Right hindlimb (tissue), 1 donor: ENCODE results near the gene ARMC8.
"Not testable (repeated sequence)": the region's sequence is repeated elsewhere in the genome, so short reads cannot be mapped to it uniquely, and the experiment has no call there.

Experiments used
- DNase-seq: peaks from one replicate; pipeline ENCODE4 v3.0.0-alpha.2; 2018

The ARMC8 gene, protein sequence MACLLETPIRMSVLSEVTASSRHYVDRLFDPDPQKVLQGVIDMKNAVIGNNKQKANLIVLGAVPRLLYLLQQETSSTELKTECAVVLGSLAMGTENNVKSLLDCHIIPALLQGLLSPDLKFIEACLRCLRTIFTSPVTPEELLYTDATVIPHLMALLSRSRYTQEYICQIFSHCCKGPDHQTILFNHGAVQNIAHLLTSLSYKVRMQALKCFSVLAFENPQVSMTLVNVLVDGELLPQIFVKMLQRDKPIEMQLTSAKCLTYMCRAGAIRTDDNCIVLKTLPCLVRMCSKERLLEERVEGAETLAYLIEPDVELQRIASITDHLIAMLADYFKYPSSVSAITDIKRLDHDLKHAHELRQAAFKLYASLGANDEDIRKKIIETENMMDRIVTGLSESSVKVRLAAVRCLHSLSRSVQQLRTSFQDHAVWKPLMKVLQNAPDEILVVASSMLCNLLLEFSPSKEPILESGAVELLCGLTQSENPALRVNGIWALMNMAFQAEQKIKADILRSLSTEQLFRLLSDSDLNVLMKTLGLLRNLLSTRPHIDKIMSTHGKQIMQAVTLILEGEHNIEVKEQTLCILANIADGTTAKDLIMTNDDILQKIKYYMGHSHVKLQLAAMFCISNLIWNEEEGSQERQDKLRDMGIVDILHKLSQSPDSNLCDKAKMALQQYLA

DNA sequence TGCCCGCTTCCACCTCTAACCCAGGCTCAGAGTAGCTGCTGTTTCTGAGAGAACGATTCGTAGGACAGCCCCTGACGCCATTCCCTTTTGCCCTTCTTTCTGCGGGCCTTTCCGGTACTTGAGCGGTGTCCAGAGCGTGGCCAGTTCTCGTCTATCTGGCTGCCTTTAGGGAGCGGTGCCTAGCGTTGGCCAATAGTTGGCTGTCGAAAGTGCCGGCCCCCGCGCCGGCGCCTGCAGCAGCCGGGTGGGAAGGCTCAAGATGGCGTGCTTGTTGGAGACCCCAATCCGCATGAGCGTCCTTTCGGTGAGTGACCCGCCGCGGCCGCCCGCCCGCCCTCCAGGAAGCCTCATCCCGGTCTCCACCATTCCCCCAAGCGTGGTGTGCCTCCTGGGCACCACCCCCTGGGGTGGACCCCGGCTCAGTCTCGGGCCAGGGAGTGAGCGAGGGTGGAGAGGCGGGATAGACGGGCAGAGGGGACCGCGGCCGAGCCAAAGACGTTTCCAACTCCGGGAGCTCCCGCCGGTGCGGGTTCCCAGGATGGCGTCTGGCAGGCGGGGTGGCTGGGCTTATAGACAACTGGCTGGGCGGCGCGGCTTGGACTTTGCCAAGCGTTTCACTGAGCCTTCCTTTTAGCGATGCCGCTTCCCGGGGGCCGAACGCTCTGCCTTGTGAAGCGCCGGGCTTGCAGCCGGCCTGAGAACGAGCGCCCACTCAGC, at the start of gene ARMC8:
Gene ARMC8 (plus strand): TSS at position 6 of the 717 bp plus-strand sequence. CDS start 254 bp downstream, at position 260.
- DNase-seq = peak; percentile 76

DNA sequence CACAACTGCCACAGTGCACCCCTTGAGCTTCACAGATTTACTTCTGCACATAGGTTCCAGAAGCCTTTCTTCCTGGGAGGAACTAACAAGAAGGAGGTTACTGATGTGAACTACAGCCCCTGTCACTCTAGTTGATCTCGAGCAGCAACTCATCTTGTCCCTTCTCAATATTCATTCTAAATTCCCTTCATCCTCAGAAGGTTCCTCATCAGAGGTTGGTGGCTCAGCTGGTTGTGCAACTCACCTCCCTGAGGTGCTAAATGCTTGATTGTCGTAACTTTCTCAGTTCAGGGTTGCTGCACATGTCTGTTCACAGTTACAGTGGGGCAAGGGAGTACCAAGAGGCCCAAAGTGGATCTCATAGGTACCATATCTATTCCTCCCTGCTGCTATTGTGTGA, 49.2 kb upstream of the ARMC8 start:
- no peak for DNase-seq

DNA sequence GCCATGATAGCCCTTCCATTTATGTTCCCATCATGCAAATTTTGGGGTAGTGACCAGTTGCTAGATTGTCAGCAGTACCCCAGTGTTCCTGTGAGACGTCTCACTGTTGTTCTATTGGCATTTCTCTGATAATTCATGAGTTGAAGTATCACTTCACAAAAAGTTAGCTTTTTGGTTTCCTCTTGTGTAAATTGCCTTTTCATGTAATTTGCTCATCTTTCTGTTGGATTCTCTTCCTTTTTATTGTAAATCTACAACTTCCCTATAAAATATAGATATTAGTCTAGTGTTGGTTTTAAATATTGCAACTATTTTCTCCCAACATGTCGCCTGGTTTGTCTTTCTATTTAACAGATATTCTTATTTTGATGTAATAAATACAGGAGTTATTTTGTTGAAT, 47.4 kb upstream of the ARMC8 start:
- DNase-seq = no peak

DNA sequence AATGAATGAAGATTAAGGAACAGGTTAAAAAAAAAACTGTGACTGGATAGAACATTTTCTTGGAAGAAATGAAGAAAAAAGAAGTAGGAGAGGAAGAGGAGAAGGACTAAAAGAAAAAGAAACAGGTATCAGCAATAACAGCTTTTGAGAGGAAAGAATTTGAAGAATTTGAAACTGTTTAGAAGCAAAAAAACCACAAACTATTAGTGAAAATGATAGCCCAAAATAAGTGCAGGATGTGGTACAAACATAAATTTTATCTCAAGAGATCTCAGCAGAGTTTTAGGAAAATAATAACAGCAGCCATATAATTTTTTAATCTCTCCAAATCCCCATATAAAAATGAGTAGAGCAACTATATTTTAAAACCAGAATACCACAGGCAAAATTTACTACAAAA, 46.2 kb upstream of the ARMC8 start:
- no peak for DNase-seq

DNA sequence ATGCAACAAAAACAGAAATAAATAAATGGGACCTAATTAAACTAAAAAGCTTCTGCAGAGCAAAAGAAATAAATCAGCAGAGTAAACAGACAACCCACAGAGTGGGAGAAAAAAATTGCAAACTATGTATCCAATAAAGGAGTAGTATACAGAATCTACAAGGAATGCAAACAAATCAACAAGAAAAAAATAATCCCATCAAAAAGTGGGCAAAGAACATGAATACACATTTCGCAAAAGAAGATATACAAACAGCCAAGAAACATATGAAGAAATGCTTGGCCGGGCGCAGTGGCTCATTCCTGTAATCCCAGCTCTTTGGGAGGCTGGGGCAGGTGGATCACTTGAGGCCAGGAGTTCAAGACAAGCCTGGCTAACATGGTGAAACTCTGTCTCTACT, 44.9 kb upstream of the ARMC8 start:
- DNase-seq = not testable (repeated sequence)

DNA sequence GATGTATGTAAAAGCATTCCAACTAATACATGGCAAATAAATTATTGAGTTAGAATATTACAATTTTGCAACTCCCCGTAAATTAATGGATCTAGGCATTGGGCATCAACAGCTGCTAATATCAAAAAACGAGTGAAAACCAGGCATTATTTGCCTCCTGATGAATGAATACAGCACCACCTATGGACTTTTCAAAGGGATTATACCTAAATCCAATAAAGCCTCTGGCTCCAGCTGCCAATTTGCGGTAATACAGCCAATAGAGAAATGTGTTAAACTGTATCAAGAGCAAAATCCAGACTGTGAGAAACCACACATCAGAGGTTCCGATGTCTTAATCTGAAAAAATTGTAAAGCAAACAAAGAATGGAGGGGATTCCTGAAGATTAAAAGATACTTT, 38.6 kb upstream of the ARMC8 start:
- no peak for DNase-seq

DNA sequence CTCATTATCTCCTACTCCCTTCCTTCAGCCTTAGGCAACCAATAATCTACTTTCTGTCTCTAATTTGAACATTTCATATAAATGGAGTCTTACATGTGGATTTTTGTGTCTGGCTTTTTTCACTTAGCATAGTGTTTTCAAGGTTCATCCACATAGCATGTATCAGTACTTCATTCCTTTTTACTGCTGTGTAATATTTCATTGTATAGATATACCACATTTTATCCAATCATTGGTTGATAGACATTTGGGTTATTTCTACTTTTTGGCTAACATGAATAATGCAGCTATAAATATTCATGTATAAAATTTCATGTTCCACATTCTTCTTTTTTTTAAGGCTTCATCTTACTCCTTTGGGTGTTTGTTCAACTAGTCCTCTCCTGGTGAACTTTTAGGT, 32.6 kb upstream of the ARMC8 start:
- DNase-seq = no peak

DNA sequence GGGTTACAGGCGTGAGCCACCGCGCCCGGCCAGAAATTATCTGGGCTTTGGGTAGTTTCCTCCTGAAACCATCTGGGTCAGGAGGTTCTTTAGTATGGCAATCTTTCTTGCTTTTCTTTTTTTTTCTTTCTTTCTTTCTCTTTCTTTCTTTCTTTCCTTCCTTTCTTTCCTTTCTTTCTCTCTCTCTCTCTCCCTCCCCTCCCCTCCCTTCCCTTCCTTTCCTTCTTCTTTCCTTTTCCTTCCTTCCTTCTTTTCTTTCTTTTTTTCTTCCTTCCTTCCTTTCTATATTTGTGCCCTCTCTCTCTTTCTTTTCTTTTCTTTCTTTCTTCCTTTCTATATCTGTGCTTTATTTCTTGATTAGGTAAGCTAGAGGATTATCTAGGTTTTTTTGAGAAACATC, 29.4 kb upstream of the ARMC8 start:
- DNase-seq = no peak

DNA sequence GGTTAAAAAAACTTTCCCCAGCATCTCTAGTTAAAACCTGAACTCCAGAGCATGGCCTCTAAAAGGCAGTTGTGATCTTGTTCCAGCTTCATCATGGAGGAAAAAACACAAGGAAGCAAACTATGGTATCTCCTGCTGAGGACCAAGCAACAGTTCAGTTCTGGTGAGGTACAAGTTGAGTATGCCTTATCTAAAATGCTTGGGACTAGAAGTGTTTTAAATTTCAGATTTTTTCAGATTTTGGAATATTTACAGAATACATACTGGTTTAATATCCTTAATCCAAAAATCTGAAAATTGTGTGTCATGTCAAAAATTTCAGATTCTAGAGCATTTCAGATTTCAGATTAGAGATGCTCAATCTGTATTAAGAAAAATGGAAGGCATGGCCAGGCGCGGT, 22.0 kb upstream of the ARMC8 start:
- no peak for DNase-seq

DNA sequence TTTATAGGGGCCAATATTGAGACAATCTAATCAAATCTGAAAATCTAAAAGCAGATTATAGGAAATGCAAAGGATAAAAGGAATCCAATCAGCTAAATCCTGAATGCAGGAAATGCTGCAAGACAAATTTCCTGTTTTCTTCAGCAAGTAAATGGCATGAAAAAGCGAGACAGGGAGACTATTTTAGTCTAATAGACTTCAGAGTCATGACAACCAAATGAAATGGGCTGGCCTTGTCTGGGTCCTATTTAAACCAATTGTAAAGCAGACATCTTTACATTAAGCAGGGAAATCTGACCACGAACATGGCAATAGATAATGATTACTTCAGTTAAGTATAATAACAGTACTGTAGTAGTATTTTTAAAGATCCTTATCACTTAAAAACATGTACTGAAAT, 14.5 kb upstream of the ARMC8 start:
- DNase-seq = no peak

DNA sequence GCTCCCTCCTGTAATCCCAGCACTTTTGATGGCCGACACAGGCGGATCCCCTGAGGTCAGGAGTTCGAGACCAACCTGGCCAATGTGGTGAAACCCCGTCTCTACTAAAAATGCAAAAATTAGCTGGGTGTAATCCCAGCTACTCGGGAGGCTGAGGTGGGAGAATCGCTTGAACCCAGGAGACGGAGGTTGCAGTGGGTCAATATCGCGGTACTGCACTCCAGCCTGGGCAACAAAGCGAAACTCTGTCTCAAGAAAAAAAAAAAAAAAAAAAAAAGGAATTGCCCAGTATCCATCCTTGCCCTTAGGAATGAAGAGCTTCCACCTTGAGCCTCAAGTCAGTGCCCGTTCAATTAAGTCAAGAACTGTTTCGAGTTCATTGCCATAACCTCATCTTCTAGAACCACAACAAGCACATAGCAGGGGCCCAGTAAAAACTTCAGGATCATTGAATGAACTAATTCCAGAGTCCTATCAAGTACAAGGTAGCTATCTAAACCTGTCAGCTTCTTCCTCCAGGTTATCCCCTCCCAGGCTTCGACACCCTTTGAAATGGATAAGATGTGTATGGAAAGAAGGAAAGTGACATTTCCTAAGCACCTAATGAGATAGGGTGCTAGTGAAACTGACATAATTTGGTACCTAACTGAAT, 13.2 kb upstream of the ARMC8 start:
- no peak for DNase-seq

DNA sequence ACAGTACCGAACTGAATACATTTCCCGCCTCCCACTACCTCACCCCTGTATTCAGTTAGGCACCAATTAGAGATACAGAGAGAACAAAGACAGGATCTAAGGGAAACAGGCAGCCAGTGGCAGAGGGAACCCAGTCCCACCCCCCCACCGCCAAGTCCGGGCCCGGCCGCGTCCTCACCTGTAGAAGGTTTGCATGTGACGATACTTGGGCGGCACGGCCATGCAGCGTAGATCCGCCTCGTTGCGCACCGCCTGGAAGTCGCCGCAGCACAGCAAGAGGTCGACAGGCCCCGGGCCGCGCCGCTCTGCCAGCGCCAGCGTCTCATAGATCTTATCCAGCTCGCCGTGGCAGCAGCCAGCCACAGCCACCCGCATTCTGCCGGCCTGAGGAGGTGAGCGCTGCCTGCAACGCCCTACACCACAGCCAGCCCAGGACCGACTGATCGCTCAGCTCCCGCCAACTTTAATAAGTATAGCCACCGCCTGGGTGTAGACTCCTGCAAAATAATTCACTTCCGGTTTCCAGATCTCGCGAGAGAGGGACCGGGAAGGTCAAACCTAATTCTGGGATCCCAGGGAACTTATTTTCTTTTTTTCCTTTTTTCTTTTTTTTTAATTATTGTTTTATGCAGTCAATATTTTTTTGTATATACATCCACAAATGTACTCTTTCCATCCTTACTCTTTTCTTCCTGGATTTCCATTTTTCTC, 12.5 kb upstream of the ARMC8 start, which contains the start of gene DBR1:
Gene DBR1 (minus strand): TSS at position 501 of the 711 bp plus-strand sequence. CDS start 126 bp downstream, at position 375.
- DNase-seq = peak; percentile 88

DNA sequence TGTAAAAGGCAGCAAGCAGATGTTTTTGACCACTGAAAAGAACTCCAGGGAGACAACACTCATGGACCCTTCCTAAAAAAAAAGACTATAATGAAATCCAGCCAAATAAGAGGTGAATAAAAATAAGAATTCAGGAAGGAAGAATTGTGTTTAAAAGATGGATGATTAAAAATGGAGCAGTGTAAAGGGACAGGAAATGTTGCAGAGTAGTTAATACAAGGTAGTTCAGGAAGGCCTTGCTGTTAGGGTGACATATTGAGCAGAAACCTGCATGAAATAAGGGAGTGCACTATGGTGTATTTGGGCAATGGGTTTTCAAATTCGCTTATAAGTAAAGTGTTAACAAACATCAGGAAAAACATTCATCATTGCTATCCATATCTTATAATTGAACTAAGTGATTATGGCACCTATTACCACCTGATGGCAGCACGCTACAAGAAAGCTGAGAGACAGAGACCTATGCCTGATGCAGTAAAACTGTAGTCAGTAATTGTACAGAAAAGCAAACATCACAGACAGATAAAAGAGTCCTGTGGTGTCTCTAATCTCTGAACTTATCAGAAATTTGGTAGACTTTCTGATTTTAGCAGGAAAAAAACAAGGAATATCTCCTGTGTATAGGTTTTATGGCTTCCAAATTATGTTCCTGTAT, 6.6 kb upstream of the ARMC8 start:
- DNase-seq = no peak

DNA sequence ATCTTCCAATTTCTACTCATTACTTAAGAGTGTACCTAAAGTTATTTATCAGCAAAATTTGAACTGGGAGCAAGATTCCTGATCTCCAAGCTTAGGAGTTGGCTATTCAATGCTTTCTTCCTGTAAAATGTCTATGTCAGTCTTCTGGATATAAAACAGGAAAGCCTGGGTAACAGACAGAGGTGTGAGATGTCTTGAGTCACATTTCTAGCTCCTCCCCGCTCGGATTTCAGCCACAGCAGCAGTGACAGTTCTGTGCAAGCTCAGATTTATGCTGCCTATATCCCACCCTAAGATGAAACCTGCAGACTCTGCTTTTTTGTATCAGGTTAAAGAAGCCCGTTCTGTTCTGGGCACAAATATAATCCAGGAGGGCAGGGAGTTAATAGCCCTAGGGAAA, 2.1 kb upstream of the ARMC8 start:
- no peak for DNase-seq

DNA sequence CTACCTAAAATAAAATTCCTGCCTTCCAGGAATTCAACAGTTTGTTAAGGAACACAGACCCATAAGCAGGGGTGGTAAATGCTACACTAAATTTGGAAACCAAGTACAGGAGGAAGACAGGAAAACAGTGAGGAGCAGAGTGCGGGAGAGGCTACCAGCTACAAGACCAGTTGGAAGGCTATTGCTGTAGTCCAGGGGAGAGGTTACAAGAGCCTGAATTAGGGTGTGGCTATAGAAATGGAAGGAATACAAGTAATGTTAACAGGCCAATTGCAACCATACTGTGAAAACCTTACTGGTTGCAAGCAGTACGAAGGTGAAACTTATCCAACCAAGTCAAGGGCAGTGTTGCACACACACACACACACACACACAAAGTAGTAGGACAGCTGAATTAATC, 880 bp upstream of the ARMC8 start:
- no peak for DNase-seq

DNA sequence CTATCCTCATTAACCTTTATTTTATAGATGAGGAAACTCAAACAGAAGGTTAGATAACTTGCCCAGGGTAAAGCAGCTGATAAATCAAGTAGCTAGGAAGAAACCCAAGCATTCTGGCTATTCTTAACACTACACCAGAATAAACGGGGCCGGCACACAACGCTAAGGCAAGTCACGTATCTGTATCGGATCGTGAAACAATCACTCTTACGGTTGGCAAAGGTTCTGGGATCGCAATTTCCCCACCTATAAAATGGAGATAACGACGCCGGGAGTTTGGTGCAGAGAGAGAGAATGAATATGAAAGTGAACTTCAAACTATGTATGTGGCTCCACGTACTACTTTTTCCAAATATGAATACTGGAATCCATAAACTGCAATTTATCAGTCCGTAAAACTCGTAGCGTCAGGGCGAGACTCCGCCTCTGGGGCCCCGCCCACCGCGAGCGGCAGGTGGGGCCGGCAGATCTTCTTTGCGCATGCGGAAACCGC, 252 bp upstream of the ARMC8 start:
- DNase-seq = peak; percentile 93

DNA sequence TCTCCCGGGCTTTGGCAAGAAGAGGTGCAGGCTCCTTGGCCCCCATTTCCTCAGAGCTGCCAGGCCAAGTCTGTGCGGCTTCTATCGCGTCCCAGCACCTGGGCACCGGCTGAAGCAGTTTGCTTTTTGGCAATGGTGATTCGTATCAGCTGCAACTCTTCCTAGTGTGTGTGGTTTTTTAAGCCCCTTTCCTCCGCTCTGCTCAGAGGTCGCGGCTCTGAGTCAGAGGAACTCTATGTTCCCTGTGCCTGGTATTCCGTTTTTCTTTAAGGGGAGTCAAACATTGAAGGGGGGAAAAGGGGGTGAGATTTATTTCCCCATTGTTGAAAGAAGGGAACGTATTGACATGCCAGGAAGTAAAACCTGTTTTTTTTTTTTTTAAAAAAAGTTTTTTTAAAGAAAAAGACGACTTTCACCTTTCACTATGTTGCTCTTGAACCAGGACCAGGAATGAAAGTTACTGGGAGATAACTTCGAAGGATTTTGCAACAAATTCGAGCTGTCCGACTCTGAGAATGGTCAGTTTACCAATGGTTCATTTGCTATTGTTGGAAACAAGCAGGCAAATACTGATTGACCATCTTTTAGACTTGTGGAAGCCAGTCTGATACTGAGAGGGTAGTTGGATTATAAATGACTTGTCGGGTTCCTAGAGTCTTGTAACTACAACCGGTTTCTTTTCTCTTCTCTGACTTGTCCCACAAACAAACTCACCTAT, 1.1 kb downstream of the ARMC8 start:
- no peak for DNase-seq

DNA sequence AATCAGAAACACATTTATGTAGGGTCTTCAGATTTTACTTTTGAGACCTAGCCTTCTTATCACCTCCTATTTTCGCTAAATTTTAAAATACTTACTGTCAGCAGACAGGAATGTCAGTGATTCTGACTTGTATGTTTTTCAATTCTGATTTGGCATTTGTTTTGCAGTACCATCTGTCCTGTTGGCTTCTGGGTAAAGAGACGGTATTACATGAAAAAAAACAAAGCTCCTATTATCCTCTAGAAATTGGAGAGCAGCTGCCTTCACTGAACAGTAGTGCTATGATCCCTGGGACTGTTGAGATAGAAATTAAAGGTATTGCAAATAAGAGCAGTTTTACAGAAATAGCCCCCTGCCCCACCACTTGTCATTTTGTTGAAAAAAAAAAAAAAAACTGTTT, 8.4 kb downstream of the ARMC8 start:
- DNase-seq = no peak

DNA sequence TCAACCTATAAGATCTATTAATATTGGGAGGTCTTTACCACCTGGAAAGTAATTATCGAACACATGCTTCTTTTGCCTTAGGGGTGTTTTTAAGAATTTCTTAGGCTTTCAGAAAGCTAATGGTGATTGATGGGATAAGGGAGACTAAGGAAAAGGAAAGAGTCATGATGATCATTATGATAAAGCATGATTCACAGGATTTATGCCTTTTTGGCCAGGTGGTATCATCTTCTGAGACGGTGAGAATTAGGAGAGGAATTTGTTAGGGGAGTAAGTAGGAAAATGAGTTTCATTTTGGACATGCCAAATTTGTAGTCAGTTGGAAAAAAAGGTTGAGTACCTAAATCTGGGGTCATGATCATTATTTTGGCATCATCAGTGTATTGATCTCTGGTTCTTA, 8.9 kb downstream of the ARMC8 start:
- DNase-seq = no peak

DNA sequence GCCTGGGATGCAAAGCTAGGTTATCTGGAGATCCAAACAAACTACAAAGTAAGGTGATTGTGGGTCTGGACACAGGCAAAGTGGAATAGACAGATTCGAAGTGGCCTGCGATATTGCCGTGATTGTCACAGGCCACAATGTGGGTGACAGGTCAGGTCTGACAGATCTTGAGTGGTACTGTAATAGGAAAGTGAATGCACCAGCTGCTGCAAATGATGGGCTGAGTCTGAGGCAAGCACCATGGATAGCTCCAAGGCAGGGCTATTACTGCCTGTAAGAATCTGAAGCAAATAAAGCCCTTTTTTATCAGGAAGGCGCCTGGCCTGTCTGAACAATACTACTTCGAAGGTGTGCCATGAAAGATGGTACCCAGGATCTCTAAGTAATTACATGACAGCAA, 10.0 kb downstream of the ARMC8 start:
- peak; percentile 42 for DNase-seq

DNA sequence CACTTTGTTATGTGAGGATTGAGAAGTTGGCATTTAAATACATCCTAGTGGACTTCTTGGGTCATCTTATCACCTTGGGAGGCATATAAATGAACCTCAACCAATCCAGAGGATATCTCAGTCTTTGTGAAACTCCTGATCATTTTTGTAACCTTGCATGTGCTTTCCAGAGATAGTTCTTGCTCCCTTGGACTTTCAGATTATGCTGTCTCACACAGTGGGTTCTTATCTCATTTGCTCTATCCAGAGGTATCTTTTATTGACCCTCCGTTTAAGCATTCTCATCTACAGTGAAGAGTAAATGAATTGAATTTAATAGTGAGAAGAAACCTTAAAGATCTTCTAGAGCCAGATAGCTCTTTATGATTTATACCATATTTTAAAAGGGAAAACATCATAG, 10.4 kb downstream of the ARMC8 start:
- DNase-seq = no peak
